NT2/D1 (cell line): ENCODE results near the gene CLP1.

ENCODE experiments used
- SUZ12 ChIP-seq: IDR thresholded peaks from 2 replicates; pipeline ENCODE4 v1.6.1; 2011; ENCODE audit not compliant: insufficient read length, insufficient read depth; ENCODE audit errors: extremely low read depth
- ZNF274 ChIP-seq: IDR thresholded peaks from 2 replicates; pipeline ENCODE4 v1.6.1; 2011; ENCODE audit warnings: mild to moderate bottlenecking, low read depth, low read length

DNA sequence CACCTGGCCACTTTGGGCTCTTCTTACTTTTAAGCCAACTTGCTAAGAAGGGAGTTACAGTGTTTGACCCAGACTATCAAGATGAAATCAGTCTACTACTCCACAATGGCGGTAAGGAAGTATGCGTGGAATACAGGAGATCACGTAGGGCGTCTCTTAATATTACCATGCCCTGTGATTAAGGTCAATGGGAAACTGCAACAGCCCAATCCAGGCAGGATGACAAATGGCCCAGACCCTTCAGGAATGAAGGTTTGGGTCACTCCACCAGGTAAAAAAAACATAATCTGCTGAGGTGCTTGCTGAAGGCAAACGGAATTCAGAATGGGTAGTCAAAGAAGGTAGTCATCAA, 6.8 kb upstream of the CLP1 start:
- no peak for TF ChIP-seq SUZ12
- TF ChIP-seq ZNF274: no peak
